Rectal smooth muscle tissue (tissue), 1 donor: ENCODE data around the gene OR4F15.
"Not testable (repeated sequence)": the region's sequence is repeated elsewhere in the genome, so short reads cannot be mapped to it uniquely, and the experiment has no call there.

ENCODE experiments used
- H3K27ac ChIP-seq: one replicate; pipeline ENCODE4 v1.7.0; 2013; ENCODE audit warnings: low read depth, low read length, inconsistent platforms
- H3K27me3 ChIP-seq: one replicate; pipeline ENCODE4 v1.7.0; 2013; ENCODE audit warnings: low read length; ENCODE audit not compliant: control insufficient read depth, insufficient read depth
- H3K36me3 ChIP-seq: one replicate; pipeline ENCODE4 v1.7.0; 2013; ENCODE audit warnings: low read length; ENCODE audit not compliant: control insufficient read depth, insufficient read depth
- H3K4me1 ChIP-seq: one replicate; pipeline ENCODE4 v1.7.0; 2013; ENCODE audit warnings: low read length; ENCODE audit not compliant: control insufficient read depth, insufficient read depth
- H3K4me3 ChIP-seq: one replicate; pipeline ENCODE4 v1.7.0; 2013; ENCODE audit warnings: low read length
- H3K9ac ChIP-seq: one replicate; pipeline ENCODE4 v1.7.0; 2013; ENCODE audit warnings: low read length

Gene OR4F15

GRCh38 chr15:101786422-101786821 is 25.6 kb upstream of the OR4F15 start:
- H3K27me3 ChIP-seq, H3K9ac ChIP-seq, H3K36me3 ChIP-seq, H3K4me1 ChIP-seq, H3K27ac ChIP-seq, H3K4me3 ChIP-seq: not testable (repeated sequence)

GRCh38 chr15:101788001-101788400 is 24.0 kb upstream of the OR4F15 start:
- H3K27me3 ChIP-seq = not testable (repeated sequence)

GRCh38 chr15:101788503-101789269 is 23.3 kb upstream of the OR4F15 start:
- not testable (repeated sequence) for H3K4me1 ChIP-seq, H3K36me3 ChIP-seq, H3K9ac ChIP-seq, H3K27me3 ChIP-seq, H3K4me3 ChIP-seq, H3K27ac ChIP-seq

More at GRCh38 chr15:101788001-101788400, 24.0 kb upstream of the OR4F15 start:
- H3K9ac ChIP-seq, H3K27ac ChIP-seq, H3K4me3 ChIP-seq, H3K4me1 ChIP-seq, H3K36me3 ChIP-seq: not testable (repeated sequence)

- H3K9ac ChIP-seq, H3K27me3 ChIP-seq, H3K36me3 ChIP-seq, H3K4me1 ChIP-seq, H3K4me3 ChIP-seq, H3K27ac ChIP-seq: not testable (repeated sequence)
Observed at GRCh38 chr15:101790748-101791147, 21.3 kb upstream of the OR4F15 start.

DNA sequence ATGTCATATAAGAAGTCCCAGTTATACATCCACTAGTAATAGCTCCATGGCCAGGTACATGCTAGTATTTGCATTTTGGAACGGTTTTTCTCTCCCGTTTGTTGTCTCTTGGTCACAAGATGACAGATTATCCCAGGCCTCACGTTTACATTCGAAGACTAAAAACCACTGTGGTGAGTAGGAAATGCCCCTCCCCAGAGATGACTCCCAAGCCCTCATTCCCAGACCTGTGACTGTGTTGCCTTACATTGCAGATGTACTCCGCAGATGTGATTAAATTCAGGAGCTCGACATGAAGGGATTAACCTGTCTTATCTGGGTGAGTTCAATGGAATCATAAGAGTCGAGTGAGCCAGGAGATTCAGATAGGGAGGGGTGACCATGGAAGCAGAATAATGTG is 18.0 kb upstream of the OR4F15 start:
- not testable (repeated sequence) for H3K36me3 ChIP-seq, H3K4me1 ChIP-seq, H3K27ac ChIP-seq, H3K9ac ChIP-seq, H3K27me3 ChIP-seq, H3K4me3 ChIP-seq

DNA sequence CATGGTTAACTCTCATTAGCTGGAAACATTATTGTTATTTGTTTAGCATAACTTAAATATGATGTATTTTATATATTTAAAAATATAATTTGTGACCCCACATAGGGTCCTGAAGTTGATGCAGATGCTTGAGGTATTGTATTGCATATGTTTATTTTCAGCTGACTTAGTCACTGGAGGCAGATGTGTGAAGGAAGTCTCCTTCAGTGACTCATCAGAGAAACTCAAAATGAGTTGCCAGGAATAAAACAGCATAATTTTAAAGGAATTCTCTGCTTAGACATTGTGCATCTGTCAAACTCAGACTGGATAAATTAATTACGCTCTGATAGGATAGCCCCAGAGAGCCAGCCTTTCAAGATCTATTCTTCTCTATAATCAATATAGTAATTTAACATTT is 16.5 kb upstream of the OR4F15 start:
- Histone ChIP-seq H3K4me3 (no peak overlapping the region), H3K36me3 (no peaks in the 10 kb centered on the region), H3K27ac (no peak overlapping the region), H3K4me1 (no peaks in the 10 kb centered on the region), H3K27me3 (no peaks in the 10 kb centered on the region), H3K9ac (no peak overlapping the region)

GRCh38 chr15:101799665-101800064 is 12.3 kb upstream of the OR4F15 start:
- no peaks in the 10 kb centered on the region for H3K27me3 ChIP-seq
- no peak overlapping the region for H3K4me3 ChIP-seq
- H3K4me1 ChIP-seq = peaks cover 6% of the 10 kb centered on the region
- no peak overlapping the region for H3K27ac ChIP-seq
- H3K36me3 ChIP-seq = no peaks in the 10 kb centered on the region
- H3K9ac ChIP-seq = no peak overlapping the region

GRCh38 chr15:101801048-101801447 is 11.0 kb upstream of the OR4F15 start:
- Histone ChIP-seq H3K36me3 (no peaks in the 10 kb centered on the region), H3K27me3 (no peaks in the 10 kb centered on the region), H3K9ac (no peak overlapping the region), H3K4me1 (peaks cover 6% of the 10 kb centered on the region), H3K27ac (no peak overlapping the region), H3K4me3 (no peak overlapping the region)

DNA sequence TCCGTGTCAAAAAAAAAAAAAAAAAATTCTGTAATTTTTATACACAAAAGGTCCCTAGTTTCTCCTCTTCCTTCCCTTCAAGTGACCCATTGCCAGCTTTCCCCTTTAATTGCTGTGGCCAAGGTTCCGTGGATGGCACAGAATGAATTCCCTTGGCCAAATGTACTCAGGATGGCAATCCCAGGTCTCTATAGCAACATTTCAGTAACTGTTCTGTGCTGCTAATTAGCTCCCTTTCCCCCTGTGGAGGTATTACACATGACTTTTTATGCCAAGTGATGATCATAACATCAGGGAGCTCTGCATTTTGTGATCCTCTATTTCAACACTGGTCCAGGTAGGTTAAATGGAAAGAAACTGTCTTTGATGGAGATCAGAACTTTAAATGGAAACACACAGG is 8.8 kb upstream of the OR4F15 start, which contains the start of gene OR4F6:
Gene OR4F6, plus strand, starts transcription at position 301 of the 400 bp plus-strand sequence. CDS start 2,211 bp downstream, outside the sequence.
- Histone ChIP-seq H3K9ac (no peak within 1 kb of the TSS), H3K27ac (no peak within 1 kb of the TSS), H3K27me3 (no peaks in the 10 kb centered on the region), H3K4me3 (no peak within 1 kb of the TSS), H3K4me1 (peaks cover 6% of the 10 kb centered on the region), H3K36me3 (no peaks in the 10 kb centered on the region)

- no peaks in the 10 kb centered on the region for H3K27me3 ChIP-seq
- H3K36me3 ChIP-seq = no peaks in the 10 kb centered on the region
- H3K27ac ChIP-seq = no peak overlapping the region
- H3K4me1 ChIP-seq = peaks cover 6% of the 10 kb centered on the region
- H3K4me3 ChIP-seq = no peak overlapping the region
- H3K9ac ChIP-seq = no peak overlapping the region
Observed at GRCh38 chr15:101803676-101804075, 8.3 kb upstream of the OR4F15 start.

DNA sequence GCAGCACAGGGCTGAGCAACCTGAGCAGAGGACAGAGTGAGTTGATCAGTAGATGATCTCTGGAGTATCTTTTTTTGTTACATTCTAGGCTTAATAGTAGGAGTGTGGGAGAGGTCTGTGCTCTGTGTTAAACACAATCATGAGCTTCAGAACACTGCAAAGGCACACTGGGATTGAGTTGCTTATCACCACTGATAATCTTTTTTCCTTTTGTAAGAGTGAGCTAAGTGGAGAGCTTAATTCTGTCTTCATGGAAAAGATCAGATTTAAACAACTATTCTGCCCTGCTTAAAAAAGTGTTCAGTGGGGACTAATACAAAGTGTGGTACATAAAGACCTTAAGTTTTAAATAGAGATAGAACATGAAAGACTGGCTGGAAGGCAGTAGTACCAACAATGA is 7.6 kb upstream of the OR4F15 start:
- H3K27me3 ChIP-seq = no peaks in the 10 kb centered on the region
- H3K9ac ChIP-seq = no peak overlapping the region
- no peaks in the 10 kb centered on the region for H3K36me3 ChIP-seq
- H3K4me1 ChIP-seq = peaks cover 6% of the 10 kb centered on the region
- H3K4me3 ChIP-seq = no peak overlapping the region
- no peak overlapping the region for H3K27ac ChIP-seq

- H3K9ac ChIP-seq = no peak overlapping the region
- no peak overlapping the region for H3K4me3 ChIP-seq
- no peaks in the 10 kb centered on the region for H3K27me3 ChIP-seq
- peaks cover 6% of the 10 kb centered on the region for H3K4me1 ChIP-seq
- no peaks in the 10 kb centered on the region for H3K36me3 ChIP-seq
- H3K27ac ChIP-seq = no peak overlapping the region
Observed at GRCh38 chr15:101804941-101805340, 7.1 kb upstream of the OR4F15 start.

DNA sequence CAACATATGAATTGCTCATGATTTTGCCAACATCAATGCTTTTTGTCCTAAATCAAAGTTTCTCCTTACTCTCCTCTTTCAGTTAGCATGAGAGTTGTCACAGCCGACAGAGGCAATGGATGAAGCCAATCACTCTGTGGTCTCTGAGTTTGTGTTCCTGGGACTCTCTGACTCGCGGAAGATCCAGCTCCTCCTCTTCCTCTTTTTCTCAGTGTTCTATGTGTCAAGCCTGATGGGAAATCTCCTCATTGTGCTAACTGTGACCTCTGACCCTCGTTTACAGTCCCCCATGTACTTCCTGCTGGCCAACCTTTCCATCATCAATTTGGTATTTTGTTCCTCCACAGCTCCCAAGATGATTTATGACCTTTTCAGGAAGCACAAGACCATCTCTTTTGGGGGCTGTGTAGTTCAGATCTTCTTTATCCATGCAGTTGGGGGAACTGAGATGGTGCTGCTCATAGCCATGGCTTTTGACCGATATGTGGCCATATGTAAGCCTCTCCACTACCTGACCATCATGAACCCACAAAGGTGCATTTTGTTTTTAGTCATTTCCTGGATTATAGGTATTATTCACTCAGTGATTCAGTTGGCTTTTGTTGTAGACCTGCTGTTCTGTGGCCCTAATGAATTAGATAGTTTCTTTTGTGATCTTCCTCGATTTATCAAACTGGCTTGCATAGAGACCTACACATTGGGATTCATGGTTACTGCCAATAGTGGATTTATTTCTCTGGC is 6.2 kb upstream of the OR4F15 start:
- Histone ChIP-seq H3K36me3 (no peaks in the 10 kb centered on the region), H3K27ac (no peak overlapping the region), H3K27me3 (no peaks in the 10 kb centered on the region)

More for the DNA sequence above, 6.2 kb upstream of the OR4F15 start:
- H3K9ac ChIP-seq = no peak overlapping the region
- H3K4me3 ChIP-seq = no peak overlapping the region
- peaks cover 6% of the 10 kb centered on the region for H3K4me1 ChIP-seq
